ENCODE measurements around the gene PARD6B. TPM values are rescaled to one million over a fixed set of nuclear protein-coding genes. Genes with fewer than 3 reads are reported as not detected.

The PARD6B gene
- total RNA-seq, 1 donor from 2014 or later: 13.1 TPM

- Histone ChIP-seq H3K27ac (ENCODE audit: low read depth, low read length) (no peak overlapping the region), H3K36me3 (ENCODE audit: insufficient read depth, low read length) (no peaks in the 10 kb centered on the region), H3K9me3 (ENCODE audit: insufficient read depth, low read depth, low read length) (no peaks in the 10 kb centered on the region), H3K4me2 (ENCODE audit: low read length) (no peak overlapping the region), H4K20me1 (ENCODE audit: insufficient read depth, low read length) (no peaks in the 10 kb centered on the region), H3K4me3 (ENCODE audit: insufficient read depth, low read depth, low read length) (no peak overlapping the region), H3K27me3 (ENCODE audit: insufficient read depth, low read length) (peaks cover 2% of the 10 kb centered on the region), H3K4me1 (ENCODE audit: insufficient read depth, low read length) (peaks cover 18% of the 10 kb centered on the region), H3K79me2 (ENCODE audit: insufficient read depth, low read length) (no peaks in the 10 kb centered on the region), H3K9ac (ENCODE audit: low read length) (no peak overlapping the region), H2AFZ (ENCODE audit: low read depth, low read length) (no peak overlapping the region)
- no peaks in the 10 kb centered on the region for H3K27me3 Mint-ChIP-seq (ENCODE audit: low read depth, unreplicated experiment)
- H3K27ac Mint-ChIP-seq (ENCODE audit: unreplicated experiment): peak overlapping the region; percentile 69
- no peaks in the 10 kb centered on the region for H3K36me3 Mint-ChIP-seq (ENCODE audit: low read depth, unreplicated experiment)
- H3K4me3 Mint-ChIP-seq (ENCODE audit: unreplicated experiment): no peak overlapping the region
- no peaks in the 10 kb centered on the region for H3K9me3 Mint-ChIP-seq (ENCODE audit: unreplicated experiment)
- peaks cover 25% of the 10 kb centered on the region for H3K4me1 Mint-ChIP-seq (ENCODE audit: low read depth, unreplicated experiment)
- no peak for FAIRE-seq
- DNase-seq (ENCODE audit: low read depth): no peak
- TF ChIP-seq CTCF (IDR thresholded peaks at IDR 0.05; ENCODE audit: insufficient read depth, low read depth, low read length): no peak
- no peak for TF ChIP-seq EZH2 (IDR thresholded peaks at IDR 0.05; ENCODE audit: insufficient read depth, low read length)
Observed at GRCh38 chr20:50726955-50727791, 4.2 kb upstream of the PARD6B start.

- DNase-seq (ENCODE audit: low read depth): no peak
- Mint-ChIP-seq H3K4me3 (ENCODE audit: unreplicated experiment) (no peak overlapping the region), H3K27ac (ENCODE audit: unreplicated experiment) (no peak overlapping the region), H3K27me3 (ENCODE audit: low read depth, unreplicated experiment) (no peaks in the 10 kb centered on the region), H3K36me3 (ENCODE audit: low read depth, unreplicated experiment) (no peaks in the 10 kb centered on the region), H3K9me3 (ENCODE audit: unreplicated experiment) (no peaks in the 10 kb centered on the region), H3K4me1 (ENCODE audit: low read depth, unreplicated experiment) (peaks cover 25% of the 10 kb centered on the region)
- H3K9me3 ChIP-seq (ENCODE audit: insufficient read depth, low read depth, low read length): no peaks in the 10 kb centered on the region
- no peak overlapping the region for H3K4me3 ChIP-seq (ENCODE audit: insufficient read depth, low read depth, low read length)
- H3K36me3 ChIP-seq (ENCODE audit: insufficient read depth, low read length): no peaks in the 10 kb centered on the region
- H3K27me3 ChIP-seq (ENCODE audit: insufficient read depth, low read length): peaks cover 9% of the 10 kb centered on the region
- no peak overlapping the region for H2AFZ ChIP-seq (ENCODE audit: low read depth, low read length)
- TF ChIP-seq EZH2 (IDR thresholded peaks at IDR 0.05; ENCODE audit: insufficient read depth, low read length) (no peak), CTCF (IDR thresholded peaks at IDR 0.05; ENCODE audit: insufficient read depth, low read depth, low read length) (no peak)
- H3K4me1 ChIP-seq (ENCODE audit: insufficient read depth, low read length): peaks cover 18% of the 10 kb centered on the region
- no peaks in the 10 kb centered on the region for H4K20me1 ChIP-seq (ENCODE audit: insufficient read depth, low read length)
- H3K27ac ChIP-seq (ENCODE audit: low read depth, low read length): no peak overlapping the region
- no peaks in the 10 kb centered on the region for H3K79me2 ChIP-seq (ENCODE audit: insufficient read depth, low read length)
- no peak overlapping the region for H3K9ac ChIP-seq (ENCODE audit: low read length)
- H3K4me2 ChIP-seq (ENCODE audit: low read length): no peak overlapping the region
- FAIRE-seq: no peak
Observed at GRCh38 chr20:50727792-50728485, 3.4 kb upstream of the PARD6B start.

Data from astrocyte (in vitro differentiated cells and primary cell).